Fibroblast of the aortic adventitia (primary cell): ENCODE results near the gene HBB. TPM values are rescaled to one million over a fixed set of nuclear protein-coding genes. Genes with fewer than 3 reads are reported as not detected.
"Not testable (repeated sequence)": the region's sequence is repeated elsewhere in the genome, so short reads cannot be mapped to it uniquely, and the experiment has no call there.

Experiments
- DNase-seq: peaks from one replicate; pipeline ENCODE4 v3.0.0-alpha.2; 2010; ENCODE audit warnings: low read depth
- H3K4me3 ChIP-seq: 2 replicates; pipeline ENCODE4 v1.5.1; 2011; ENCODE audit warnings: low read depth, mild to moderate bottlenecking, control low read depth, low read length, moderate library complexity
- CTCF ChIP-seq: IDR thresholded peaks from 2 replicates; pipeline ENCODE4 v1.5.1; 2011; ENCODE audit warnings: mild to moderate bottlenecking, low read length, control low read depth, inconsistent platforms; ENCODE audit not compliant: insufficient read depth
- total RNA-seq: library from RNA; depleted of rRNA; stranded (reverse); fragments of >200 nt; gene quantifications from 2 replicates; pipeline ENCODE4 v1.2.3, GENCODE V29; 2012; ENCODE audit warnings: low replicate concordance

Gene HBB
- total RNA-seq, 1 donor = not detected

- DNase-seq = no peak
- no peak for TF ChIP-seq CTCF
- no peak overlapping the region for H3K4me3 ChIP-seq
These were observed 25.5 kb upstream of the HBB start for GRCh38 chr11:5252192-5252918.

GRCh38 chr11:5251746-5252145 lies 24.9 kb upstream of the HBB start:
- no peak overlapping the region for H3K4me3 ChIP-seq

GRCh38 chr11:5250543-5251204 lies 23.8 kb upstream of the HBB start:
- TF ChIP-seq CTCF = no peak
- no peak for DNase-seq
- no peak overlapping the region for H3K4me3 ChIP-seq

More at GRCh38 chr11:5251746-5252145, 24.9 kb upstream of the HBB start:
- no peak for DNase-seq
- TF ChIP-seq CTCF = no peak

GRCh38 chr11:5249807-5250396 lies 23.0 kb upstream of the HBB start, which contains the start of gene HBG1:
Gene HBG1, minus strand, starts transcription at chr11:5249857. Its CDS starts 53 bp downstream, at chr11:5249804.
- peak; percentile 26 for DNase-seq
- H3K4me3 ChIP-seq = not testable (repeated sequence)

- H3K4me3 ChIP-seq, DNase-seq: not testable (repeated sequence)
These were observed 21.6 kb upstream of the HBB start for GRCh38 chr11:5248498-5248897.

- no peak overlapping the region for H3K4me3 ChIP-seq
- no peak for TF ChIP-seq CTCF
- no peak for DNase-seq
These were observed 20.8 kb upstream of the HBB start for GRCh38 chr11:5247472-5248192.

GRCh38 chr11:5246772-5247471 lies 20.1 kb upstream of the HBB start:
- DNase-seq = no peak
- H3K4me3 ChIP-seq = no peak overlapping the region
- TF ChIP-seq CTCF = no peak
